Measurements from ENCODE around the gene MACROH2A1. TPM values are rescaled to one million over a fixed set of nuclear protein-coding genes. Genes with fewer than 3 reads are reported as not detected.

The MACROH2A1 gene
- total and polyA plus RNA-seq, 10 of the 15 experiments (the other 5 are each of a cell fraction or from before 2014, with no cell fraction given) = 45.7 to 230 (median 196) TPM

GRCh38 chr5:135394095-135394494, 4.9 kb downstream of the MACROH2A1 start:
- no TSS peak for BruUV-seq (replicated peaks)
- Histone ChIP-seq H3K36me3 (ENCODE audit: control insufficient read depth in 2 of 2, insufficient read depth in 2 of 2, low read length in 1 of 2) (peaks cover 2 to 5% of the 10 kb centered on the region in 2 experiments; a peak in 2 of 4 replicates), H3K27ac (ENCODE audit: control insufficient read depth, insufficient read depth) (no peak overlapping the region), H3K9me3 (replicated peaks; ENCODE audit: control insufficient read depth, insufficient read depth, low read length) (no peaks in the 10 kb centered on the region), H3K4me3 (no peak overlapping the region), H3K9ac (ENCODE audit: control insufficient read depth, insufficient read depth, low read length) (no peak overlapping the region), H3K79me2 (ENCODE audit: control insufficient read depth, insufficient read depth, low read length) (peaks cover 92% of the 10 kb centered on the region), H2AFZ (ENCODE audit: control insufficient read depth, low read depth, low read length) (no peak overlapping the region), H3K4me1 (ENCODE audit: control insufficient read depth, insufficient read depth, low read length) (peaks cover 23% of the 10 kb centered on the region), H3K4me2 (ENCODE audit: control insufficient read depth, insufficient read depth) (peak overlapping the region; percentile 11), H3K27me3 (replicated peaks in 1 of 2; ENCODE audit: control insufficient read depth in 2 of 2, insufficient read depth in 2 of 2, low read length in 1 of 2) (no peaks in the 10 kb centered on the region), H4K20me1 (ENCODE audit: control insufficient read depth, insufficient read depth) (peaks cover 14% of the 10 kb centered on the region)
- ATAC-seq (no peak), FAIRE-seq (no peak), DNase-seq (ENCODE audit: low read depth, low spot score) (no peak)
- ChIA-PET POLR2A (no interaction called here), RAD21 (ENCODE audit: unreplicated experiment) (no interaction called here), CTCF (interaction anchor here (0.7 to 1.8 kb wide), 3 partner anchors 12 to 53 kb away, joined by 3 to 11 read pairs (median 3); partner anchors contain the start of gene DCANP1), SMC1A (ENCODE audit: uncharacterized antibody, unreplicated experiment) (interaction anchor here (1.7 to 2.1 kb wide), 2 partner anchors 18 to 32 kb away, joined by 5 to 6 read pairs; no protein-coding TSS in a partner anchor)
- WGBS (ENCODE audit: insufficient coverage, insufficient replicate concordance, low lambda C conversion rate, missing lambda C conversion rate) = 100% methylated on average over 1 of the region's 1 CpG
- in situ Hi-C loops (cut with MboI) (no loop called here), intact Hi-C loops (cut with micrococcal nuclease; ENCODE audit: unreplicated experiment) (no loop called here)
- TF ChIP-seq ATF7 (IDR thresholded peaks at IDR 0.05; ENCODE audit: low read depth) (no peak), PRDM15 (CRISPR knock-in tag; IDR thresholded peaks at IDR 0.05) (no peak), MYC (IDR thresholded peaks at IDR 0.05; ENCODE audit: insufficient read depth, insufficient read length, insufficient replicate concordance, low read length, severe bottlenecking) (no peak), GATAD2B (conservative IDR thresholded peaks at IDR 0.05; ENCODE audit: low read depth) (no peak), EED (IDR thresholded peaks at IDR 0.05; ENCODE audit: low read depth) (no peak), MEF2B (IDR thresholded peaks at IDR 0.05; ENCODE audit: partially characterized antibody, poor library complexity, severe bottlenecking) (no peak), NR2C2 (IDR thresholded peaks at IDR 0.05; ENCODE audit: borderline replicate concordance, control insufficient read depth, insufficient read length, low read depth) (no peak)
- TF ChIP-seq, protein P1, sequence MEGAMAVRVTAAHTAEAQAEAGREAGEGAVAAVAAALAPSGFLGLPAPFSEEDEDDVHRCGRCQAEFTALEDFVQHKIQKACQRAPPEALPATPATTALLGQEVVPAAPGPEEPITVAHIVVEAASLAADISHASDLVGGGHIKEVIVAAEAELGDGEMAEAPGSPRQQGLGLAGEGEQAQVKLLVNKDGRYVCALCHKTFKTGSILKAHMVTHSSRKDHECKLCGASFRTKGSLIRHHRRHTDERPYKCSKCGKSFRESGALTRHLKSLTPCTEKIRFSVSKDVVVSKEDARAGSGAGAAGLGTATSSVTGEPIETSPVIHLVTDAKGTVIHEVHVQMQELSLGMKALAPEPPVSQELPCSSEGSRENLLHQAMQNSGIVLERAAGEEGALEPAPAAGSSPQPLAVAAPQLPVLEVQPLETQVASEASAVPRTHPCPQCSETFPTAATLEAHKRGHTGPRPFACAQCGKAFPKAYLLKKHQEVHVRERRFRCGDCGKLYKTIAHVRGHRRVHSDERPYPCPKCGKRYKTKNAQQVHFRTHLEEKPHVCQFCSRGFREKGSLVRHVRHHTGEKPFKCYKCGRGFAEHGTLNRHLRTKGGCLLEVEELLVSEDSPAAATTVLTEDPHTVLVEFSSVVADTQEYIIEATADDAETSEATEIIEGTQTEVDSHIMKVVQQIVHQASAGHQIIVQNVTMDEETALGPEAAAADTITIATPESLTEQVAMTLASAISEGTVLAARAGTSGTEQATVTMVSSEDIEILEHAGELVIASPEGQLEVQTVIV (IDR thresholded peaks at IDR 0.05; ENCODE audit: borderline replicate concordance, partially characterized antibody) = no peak
